Loucy (cell line): ENCODE data around the gene GFPT2.

ENCODE experiments used
- H2AFZ ChIP-seq: fragments of 200-600 bp; sonication (generic); 2 replicates; pipeline ENCODE4 v1.6.0; 2016; ENCODE audit warnings: antibody characterized with exemption, mild to moderate bottlenecking, low read length, moderate library complexity
- H3F3A ChIP-seq: fragments of 200-600 bp; 2 replicates; pipeline ENCODE4 v1.6.0; 2016; ENCODE audit warnings: antibody characterized with exemption, low read depth, mild to moderate bottlenecking
- H3K27me3 ChIP-seq: fragments of 200-600 bp; sonication (generic); 2 replicates; pipeline ENCODE4 v1.6.1; 2014; ENCODE audit warnings: low read length, mild to moderate bottlenecking; ENCODE audit not compliant: insufficient read depth, poor library complexity, severe bottlenecking
- H3K36me3 ChIP-seq: fragments of 200-600 bp; sonication (generic); 2 replicates; pipeline ENCODE4 v1.6.1; 2016; ENCODE audit warnings: low read length; ENCODE audit not compliant: insufficient read depth
- H3K4me1 ChIP-seq: fragments of 200-600 bp; sonication (generic); 2 replicates; pipeline ENCODE4 v1.5.1; 2014; ENCODE audit warnings: low read length, mild to moderate bottlenecking; ENCODE audit not compliant: insufficient read depth, poor library complexity, severe bottlenecking
- H3K4me2 ChIP-seq: fragments of 200-600 bp; sonication (generic); 2 replicates; pipeline ENCODE4 v1.6.0; 2014; ENCODE audit warnings: antibody characterized with exemption, low read length, low read depth, mild to moderate bottlenecking; ENCODE audit not compliant: poor library complexity, severe bottlenecking
- H3K4me3 ChIP-seq: fragments of 200-600 bp; sonication (generic); 2 replicates; pipeline ENCODE4 v1.5.1; 2014; ENCODE audit warnings: low read length, mild to moderate bottlenecking, mixed read lengths; ENCODE audit not compliant: poor library complexity, severe bottlenecking
- H3K79me2 ChIP-seq: fragments of 200-600 bp; sonication (generic); 2 replicates; pipeline ENCODE4 v1.6.1; 2014; ENCODE audit warnings: low read length; ENCODE audit not compliant: insufficient read depth
- H3K9ac ChIP-seq: fragments of 200-600 bp; sonication (generic); 2 replicates; pipeline ENCODE4 v1.6.0; 2014; ENCODE audit warnings: mild to moderate bottlenecking, low read depth, low read length, moderate library complexity; ENCODE audit not compliant: poor library complexity, severe bottlenecking
- H3K9me2 ChIP-seq: fragments of 200-600 bp; sonication (generic); replicated peaks from 2 replicates; pipeline ENCODE4 v1.6.1; 2016; ENCODE audit warnings: low read depth, low read length, mixed read lengths
- H3K9me3 ChIP-seq: fragments of 200-600 bp; sonication (generic); 2 replicates; pipeline ENCODE4 v1.6.1; 2014; ENCODE audit warnings: mild to moderate bottlenecking, antibody characterized with exemption, low read length, low read depth; ENCODE audit not compliant: insufficient read depth
- H4K20me1 ChIP-seq: fragments of 200-600 bp; sonication (generic); 2 replicates; pipeline ENCODE4 v1.6.0; 2014; ENCODE audit warnings: antibody characterized with exemption, low read length, mild to moderate bottlenecking; ENCODE audit not compliant: insufficient read depth, poor library complexity, severe bottlenecking
- EZH2phosphoT487 ChIP-seq: fragments of 200-600 bp; IDR thresholded peaks from 2 replicates; pipeline ENCODE4 v1.6.1; 2018; ENCODE audit warnings: antibody characterized with exemption, mild to moderate bottlenecking, moderate library complexity, borderline replicate concordance
- TF ChIP-seq, protein P1 (sequence below): fragments of 200-600 bp; sonication (generic); conservative IDR thresholded peaks from 2 replicates; pipeline ENCODE4 v1.5.1; 2014; ENCODE audit warnings: mild to moderate bottlenecking, antibody characterized with exemption, low read length

Gene GFPT2

GRCh38 chr5:180253036-180253824 is 99.9 kb downstream of the GFPT2 start:
- no peaks in the 10 kb centered on the region for H4K20me1 ChIP-seq
- no peaks in the 10 kb centered on the region; the same call in 1 of the 2 replicates for H3K36me3 ChIP-seq
- no peak overlapping the region for H3K4me2 ChIP-seq
- no peaks in the 10 kb centered on the region for H3F3A ChIP-seq
- H3K9me2 ChIP-seq: no peaks in the 10 kb centered on the region
- H3K27me3 ChIP-seq: no peaks in the 10 kb centered on the region
- no peak overlapping the region for H3K9ac ChIP-seq
- no peaks in the 10 kb centered on the region for H3K4me1 ChIP-seq
- H3K4me3 ChIP-seq: no peak overlapping the region
- H3K9me3 ChIP-seq: peaks cover 9% of the 10 kb centered on the region; the same call in 1 of the 2 replicates
- no peaks in the 10 kb centered on the region for H3K79me2 ChIP-seq
- no peak for TF ChIP-seq EZH2phosphoT487
- TF ChIP-seq, protein P1, sequence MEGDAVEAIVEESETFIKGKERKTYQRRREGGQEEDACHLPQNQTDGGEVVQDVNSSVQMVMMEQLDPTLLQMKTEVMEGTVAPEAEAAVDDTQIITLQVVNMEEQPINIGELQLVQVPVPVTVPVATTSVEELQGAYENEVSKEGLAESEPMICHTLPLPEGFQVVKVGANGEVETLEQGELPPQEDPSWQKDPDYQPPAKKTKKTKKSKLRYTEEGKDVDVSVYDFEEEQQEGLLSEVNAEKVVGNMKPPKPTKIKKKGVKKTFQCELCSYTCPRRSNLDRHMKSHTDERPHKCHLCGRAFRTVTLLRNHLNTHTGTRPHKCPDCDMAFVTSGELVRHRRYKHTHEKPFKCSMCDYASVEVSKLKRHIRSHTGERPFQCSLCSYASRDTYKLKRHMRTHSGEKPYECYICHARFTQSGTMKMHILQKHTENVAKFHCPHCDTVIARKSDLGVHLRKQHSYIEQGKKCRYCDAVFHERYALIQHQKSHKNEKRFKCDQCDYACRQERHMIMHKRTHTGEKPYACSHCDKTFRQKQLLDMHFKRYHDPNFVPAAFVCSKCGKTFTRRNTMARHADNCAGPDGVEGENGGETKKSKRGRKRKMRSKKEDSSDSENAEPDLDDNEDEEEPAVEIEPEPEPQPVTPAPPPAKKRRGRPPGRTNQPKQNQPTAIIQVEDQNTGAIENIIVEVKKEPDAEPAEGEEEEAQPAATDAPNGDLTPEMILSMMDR: no peak
- H2AFZ ChIP-seq: no peak overlapping the region

- no peaks in the 10 kb centered on the region for H3K79me2 ChIP-seq
- H3K4me3 ChIP-seq: no peak overlapping the region
- no peaks in the 10 kb centered on the region for H3F3A ChIP-seq
- no peaks in the 10 kb centered on the region for H3K9me2 ChIP-seq
- H3K9ac ChIP-seq: no peak overlapping the region
- H3K36me3 ChIP-seq: no peaks in the 10 kb centered on the region
- H2AFZ ChIP-seq: no peak overlapping the region
- H3K27me3 ChIP-seq: no peaks in the 10 kb centered on the region
- no peaks in the 10 kb centered on the region for H4K20me1 ChIP-seq
- H3K4me2 ChIP-seq: no peak overlapping the region
- no peaks in the 10 kb centered on the region for H3K4me1 ChIP-seq
- no peak for TF ChIP-seq EZH2phosphoT487
- TF ChIP-seq, protein P1: no peak
- H3K9me3 ChIP-seq: peaks cover 5% of the 10 kb centered on the region; the same call in 1 of the 2 replicates
Measured at GRCh38 chr5:180251887-180252286, 101.2 kb downstream of the GFPT2 start.

DNA sequence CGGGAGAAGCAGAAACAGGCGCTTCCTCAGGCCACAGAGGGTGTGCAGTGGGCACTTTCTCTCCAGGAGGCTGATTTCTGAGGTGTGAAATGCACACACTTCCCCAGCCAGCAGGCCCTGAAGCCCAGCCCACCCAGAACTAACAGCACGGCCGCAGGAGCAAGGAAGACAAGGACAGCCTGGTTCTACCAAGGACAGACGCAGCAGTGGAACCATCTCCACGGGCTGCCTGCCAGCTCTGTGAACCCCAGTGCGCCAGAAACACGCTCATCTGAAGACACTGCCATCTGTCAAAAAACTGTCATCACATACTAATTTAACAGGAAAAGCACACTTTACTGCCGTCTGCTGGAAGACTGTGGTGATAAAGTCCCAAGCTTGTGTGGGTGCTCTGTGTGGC is 102.0 kb downstream of the GFPT2 start:
- H3K36me3 ChIP-seq: no peaks in the 10 kb centered on the region

More for the DNA sequence above, 102.0 kb downstream of the GFPT2 start:
- Histone ChIP-seq H4K20me1 (no peaks in the 10 kb centered on the region), H3F3A (no peaks in the 10 kb centered on the region), H3K9me2 (no peaks in the 10 kb centered on the region), H3K4me2 (no peak overlapping the region), H3K9ac (no peak overlapping the region), H3K4me1 (no peaks in the 10 kb centered on the region), H3K79me2 (no peaks in the 10 kb centered on the region), H3K4me3 (no peak overlapping the region), H3K27me3 (no peaks in the 10 kb centered on the region), H2AFZ (no peak overlapping the region), H3K9me3 (peaks cover 5% of the 10 kb centered on the region; the same call in 1 of the 2 replicates)
- no peak for TF ChIP-seq EZH2phosphoT487
- TF ChIP-seq, protein P1: no peak
